ENCODE results near the gene RTN4IP1.

- TF ChIP-seq E2F1 (CRISPR knock-in tag; IDR thresholded peaks at IDR 0.05) (no peak), CTCF (IDR thresholded peaks at IDR 0.05) (no peak), SOX15 (CRISPR knock-in tag; IDR thresholded peaks at IDR 0.05) (no peak), IRF1 (CRISPR knock-in tag; IDR thresholded peaks at IDR 0.05) (no peak)
These were observed 48.0 kb upstream of the RTN4IP1 start for GRCh38 chr6:106677282-106677681.

Measured in WTC11 (cell line).